Activated CD4-positive, alpha-beta T cell treated with anti-CD3 and anti-CD28 coated beads for 24 hours (primary cell): ENCODE results near the gene PARVG.

Experiments used
- DNase-seq, 2 donors: peaks; one replicate each; pipeline ENCODE4 v3.0.0-alpha.2; 2020; ENCODE audit warnings: low read depth in 2 of 2

PARVG gene

DNA sequence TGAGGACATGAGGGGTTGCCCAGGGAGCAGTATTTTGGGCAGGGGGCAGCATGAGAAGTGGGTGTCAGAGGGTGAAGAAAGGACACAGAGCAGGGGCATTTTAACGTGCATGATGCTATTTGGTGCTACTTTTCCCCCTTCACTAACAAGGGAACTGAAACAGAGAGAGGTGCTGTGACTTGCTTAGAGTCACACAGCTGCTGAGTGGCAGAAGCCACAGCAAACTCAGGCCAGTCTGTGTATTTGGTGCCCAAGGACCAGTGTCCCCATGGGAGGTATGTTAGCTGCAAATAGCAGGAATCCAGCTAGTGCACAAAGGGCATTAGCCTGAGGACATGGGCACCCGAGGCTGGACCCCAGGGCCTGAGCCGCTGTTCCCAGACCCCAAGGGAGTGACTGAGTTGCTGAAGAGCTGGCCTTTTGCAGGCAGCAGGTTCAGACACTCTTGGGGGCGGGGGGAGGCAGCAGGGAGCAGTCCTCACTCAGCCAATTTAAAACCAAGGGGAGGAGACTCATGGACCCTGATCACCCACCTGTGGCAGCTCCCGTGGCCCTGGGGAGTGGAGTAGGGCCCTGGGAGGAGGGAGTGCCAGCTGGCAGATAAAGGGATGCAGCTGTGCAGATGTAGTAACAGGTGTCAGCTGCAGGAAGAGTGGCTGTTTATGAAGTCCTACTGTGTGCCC is 14.6 kb downstream of the PARVG start:
- no peak for DNase-seq

DNA sequence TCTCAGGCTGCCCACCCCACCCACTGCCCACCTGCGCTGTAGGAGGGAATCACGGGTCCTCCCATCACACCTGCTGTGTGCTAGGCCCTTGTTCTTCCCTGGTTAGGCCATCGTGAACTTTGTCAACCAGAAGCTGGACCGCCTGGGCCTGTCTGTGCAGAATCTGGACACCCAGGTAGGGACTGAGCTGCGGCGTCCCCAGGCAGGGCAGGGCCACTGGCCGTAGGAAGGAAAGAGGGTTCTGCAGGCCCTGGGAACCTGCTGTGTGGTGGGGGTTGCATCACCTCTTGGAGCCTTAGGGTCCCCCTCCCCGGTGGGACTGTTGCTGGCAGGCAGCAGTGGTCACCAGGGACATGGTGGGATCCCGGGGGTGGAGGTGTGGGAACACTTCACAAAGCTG is 15.5 kb downstream of the PARVG start:
- no peak for DNase-seq

- DNase-seq: no peak
These were observed 16.0 kb downstream of the PARVG start for GRCh38 chr22:44196731-44197131.

- no peak for DNase-seq
These were observed 16.5 kb downstream of the PARVG start for GRCh38 chr22:44197271-44197670.

DNA sequence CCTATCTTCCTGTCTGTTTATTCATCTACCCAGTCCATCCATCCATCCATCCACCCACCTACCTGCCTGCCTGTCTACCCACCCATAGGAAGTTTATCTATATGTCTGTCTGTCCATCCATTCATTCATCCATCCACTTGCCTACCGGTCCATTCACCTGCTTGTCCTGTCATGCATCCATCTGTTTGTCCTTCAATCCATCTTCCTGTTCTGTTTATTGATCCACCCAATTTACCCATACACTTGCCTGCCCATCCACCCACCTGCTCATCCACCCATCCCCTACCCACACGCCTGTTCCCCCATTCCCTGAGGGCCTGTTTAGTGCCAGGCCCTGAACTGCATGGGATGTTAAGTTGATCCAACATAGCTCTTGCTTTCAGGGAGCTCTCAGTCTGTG is 18.4 kb downstream of the PARVG start:
- DNase-seq: no peak

- no peak for DNase-seq
These were observed 19.1 kb downstream of the PARVG start for GRCh38 chr22:44199866-44200265.

DNA sequence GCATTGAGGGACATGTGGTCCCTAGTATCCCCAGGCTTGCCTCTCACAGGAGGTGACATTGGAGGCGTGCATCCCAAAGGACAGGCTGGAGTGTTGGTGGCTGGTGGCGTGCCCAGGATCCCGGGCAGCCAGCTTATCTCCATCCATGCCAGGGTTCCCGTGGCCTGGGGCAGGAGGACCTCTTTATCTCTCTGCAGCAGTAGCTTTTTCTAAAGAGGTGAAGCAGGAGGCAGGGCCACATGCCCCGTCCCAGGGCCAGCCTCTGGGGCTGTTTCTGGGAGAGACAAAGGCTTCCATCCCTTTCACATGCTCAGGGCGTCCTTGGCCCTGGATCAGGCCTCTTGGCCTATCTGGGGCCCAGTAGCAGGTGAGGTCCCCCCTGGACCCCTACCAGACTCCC is 19.7 kb downstream of the PARVG start:
- DNase-seq: no peak

- DNase-seq: no peak
These were observed 20.3 kb downstream of the PARVG start for GRCh38 chr22:44200855-44201550.

- no peak for DNase-seq
These were observed 20.9 kb downstream of the PARVG start for GRCh38 chr22:44201665-44202064.

DNA sequence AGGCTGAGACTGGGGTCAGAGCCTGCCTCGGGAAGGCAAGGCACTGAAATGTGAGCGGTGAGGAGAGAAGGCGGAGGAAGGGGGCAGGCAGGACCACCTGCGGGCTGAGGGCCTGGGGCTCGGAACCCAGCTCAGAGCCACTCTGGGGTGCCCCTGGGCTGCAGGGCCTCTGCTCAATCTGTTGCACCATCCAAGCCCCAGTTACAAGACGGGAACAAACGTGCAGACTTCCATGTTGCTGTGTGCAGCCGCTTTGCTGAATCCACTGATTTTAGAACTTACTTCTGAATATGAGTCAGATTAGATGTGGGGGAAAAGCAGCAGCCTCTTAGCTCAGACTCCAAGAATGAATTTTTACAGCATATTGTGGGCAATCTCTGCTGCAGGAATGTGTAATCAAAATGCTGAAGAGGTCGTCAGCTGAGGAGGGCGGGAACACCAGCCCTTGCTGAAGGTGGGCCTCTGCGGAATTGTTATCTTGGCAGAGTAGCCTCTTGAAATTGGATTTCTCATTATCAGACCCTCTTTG is 21.6 kb downstream of the PARVG start:
- no peak for DNase-seq

DNA sequence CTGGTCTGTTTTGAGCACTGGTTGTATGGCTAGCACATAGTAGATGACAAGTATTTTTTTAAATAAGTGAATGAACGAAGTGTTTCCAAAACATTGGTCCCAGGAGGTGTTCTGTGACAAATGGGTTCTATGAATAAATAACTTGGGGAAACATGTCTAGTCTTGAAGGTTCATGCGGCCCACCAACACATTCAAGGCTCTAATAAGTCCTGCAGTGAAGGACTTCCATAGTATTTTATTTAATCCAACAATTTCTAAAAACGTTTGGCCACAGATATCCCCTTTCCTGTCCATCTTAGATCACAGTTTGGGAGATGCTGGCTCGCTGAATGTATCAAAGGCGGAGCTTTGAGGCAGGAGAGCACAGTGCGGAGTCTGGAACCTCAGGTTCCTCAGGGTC is 22.5 kb downstream of the PARVG start:
- DNase-seq: no peak

GRCh38 chr22:44204739-44205515 is 24.2 kb downstream of the PARVG start:
- no peak for DNase-seq

DNA sequence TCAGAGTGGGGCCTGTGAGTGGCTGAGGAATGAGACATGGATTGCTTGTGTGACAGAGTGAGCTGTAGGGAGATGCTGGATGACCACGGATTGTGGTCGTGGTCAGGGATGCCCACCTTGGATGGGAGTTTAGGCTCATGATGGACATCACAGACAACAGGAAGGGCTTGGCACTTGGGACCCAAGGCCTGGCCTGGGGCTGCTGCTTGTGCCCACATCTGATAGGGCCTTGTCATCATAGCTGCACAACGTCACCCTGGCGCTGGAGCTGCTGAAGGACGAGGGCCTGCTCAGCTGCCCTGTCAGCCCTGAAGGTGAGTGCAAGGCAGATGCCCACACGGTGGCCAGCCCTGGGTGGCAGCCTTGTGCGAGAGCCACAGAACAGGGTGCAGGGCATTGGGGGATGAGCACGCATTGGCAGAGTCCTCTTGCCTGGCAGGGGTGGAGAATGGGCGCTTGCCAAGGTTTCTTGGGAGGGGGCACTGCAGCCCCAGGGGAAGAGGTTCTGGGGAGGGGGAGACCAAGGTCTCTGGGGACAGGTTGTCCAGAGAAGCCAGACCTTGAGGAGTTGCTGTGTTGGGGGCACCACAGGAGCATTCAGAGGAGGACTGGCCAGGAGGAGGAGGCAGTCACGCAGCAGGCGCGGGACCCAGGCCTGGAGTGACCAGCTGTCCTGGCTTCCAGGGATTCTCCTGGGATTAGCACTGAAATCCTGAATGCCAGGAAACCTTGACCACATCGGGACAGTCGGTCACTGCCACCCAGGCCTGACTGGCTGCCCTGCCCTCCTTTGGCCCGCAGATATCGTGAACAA is 25.0 kb downstream of the PARVG start:
- DNase-seq: no peak

DNA sequence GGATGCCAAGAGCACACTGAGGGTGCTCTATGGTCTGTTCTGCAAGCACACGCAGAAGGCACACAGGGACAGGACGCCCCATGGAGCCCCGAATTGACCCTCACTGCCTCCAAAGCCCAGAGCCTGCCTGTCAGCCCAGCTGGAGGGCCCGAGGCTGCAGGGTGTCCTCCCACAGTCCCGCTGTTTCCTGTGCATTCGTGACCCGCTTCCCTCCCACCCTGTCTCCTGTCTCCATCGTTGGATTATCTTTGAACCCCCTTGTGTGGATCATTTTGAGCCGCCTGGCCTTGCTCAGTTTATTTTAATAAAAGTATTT is 25.6 kb downstream of the PARVG start:
- no peak for DNase-seq

- DNase-seq: no peak
These were observed 26.0 kb downstream of the PARVG start for GRCh38 chr22:44206696-44207095.

- DNase-seq: no peak
These were observed 26.7 kb downstream of the PARVG start for GRCh38 chr22:44207173-44207980.

GRCh38 chr22:44207981-44208317 is 27.2 kb downstream of the PARVG start:
- DNase-seq: no peak

GRCh38 chr22:44209343-44209742 is 28.6 kb downstream of the PARVG start:
- DNase-seq: no peak

DNA sequence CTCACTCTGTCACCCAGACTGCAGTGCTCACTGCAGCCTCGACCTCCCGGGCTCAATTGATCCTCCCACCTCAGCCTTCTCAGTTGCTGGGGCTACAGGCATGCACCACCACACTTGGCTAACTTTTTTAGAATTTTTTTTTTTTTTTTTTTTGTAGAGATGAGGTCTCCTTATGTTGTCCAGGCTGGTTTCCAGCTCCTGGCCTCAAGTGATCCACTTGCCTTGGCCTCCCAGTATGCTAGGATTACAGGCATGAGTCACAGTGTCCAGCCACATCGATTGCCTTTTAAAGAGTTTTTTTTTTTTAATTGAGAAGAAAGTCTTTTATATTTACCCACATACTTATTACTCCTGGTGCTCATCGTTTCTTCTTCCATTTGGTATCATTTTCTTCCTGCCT is 30.0 kb downstream of the PARVG start:
- DNase-seq: no peak

GRCh38 chr22:44211256-44211945 is 30.7 kb downstream of the PARVG start:
- no peak for DNase-seq
